Central memory CD8-positive, alpha-beta T cell (primary cell): ENCODE results near the gene KIF2B.

Source experiments
- ATAC-seq: fragments of 150-1000 bp; cut with Tn5 transposase; replicated peaks from 2 replicates; pipeline ENCODE4 v1.10.0; 2022; ENCODE audit warnings: mild to moderate bottlenecking, moderate FRiP score, moderate number of reproducible peaks; ENCODE audit not compliant: poor library complexity, severe bottlenecking; ENCODE audit errors: extremely low read depth
- DNase-seq, 2 donors: peaks; one replicate each; pipeline ENCODE4 v3.0.0; 2021; ENCODE audit warnings: low spot score in 2 of 2
- H3K27ac Mint-ChIP-seq: one replicate; pipeline ENCODE4 v1.8.0; 2022; ENCODE audit warnings: low read depth, mild to moderate bottlenecking, moderate library complexity, mixed read lengths
- H3K27me3 Mint-ChIP-seq: one replicate; pipeline ENCODE4 v1.8.0; 2022; ENCODE audit warnings: mixed read lengths
- H3K36me3 Mint-ChIP-seq: one replicate; pipeline ENCODE4 v1.8.0; 2022; ENCODE audit warnings: mild to moderate bottlenecking, moderate library complexity, mixed read lengths; ENCODE audit not compliant: insufficient read depth
- H3K4me1 Mint-ChIP-seq: one replicate; pipeline ENCODE4 v1.8.0; 2022; ENCODE audit warnings: mixed read lengths
- H3K4me3 Mint-ChIP-seq: one replicate; pipeline ENCODE4 v1.8.0; 2022; ENCODE audit warnings: mild to moderate bottlenecking, moderate library complexity, mixed read lengths
- H3K9me3 Mint-ChIP-seq: one replicate; pipeline ENCODE4 v1.8.0; 2022; ENCODE audit warnings: mixed read lengths

Gene KIF2B

GRCh38 chr17:53822764-53823163 is at the start of gene KIF2B:
KIF2B (plus strand) TSS chr17:53822927; CDS start chr17:53823034, 107 bp downstream.
- Mint-ChIP-seq H3K36me3 (no peaks in the 10 kb centered on the region), H3K4me1 (no peaks in the 10 kb centered on the region), H3K27ac (no peak within 1 kb of the TSS), H3K27me3 (no peaks in the 10 kb centered on the region), H3K4me3 (no peak within 1 kb of the TSS), H3K9me3 (peaks cover 10% of the 10 kb centered on the region)
- no peak for DNase-seq
- no peak for ATAC-seq

- ATAC-seq (no peak), DNase-seq (no peak)
- Mint-ChIP-seq H3K36me3 (peaks cover 2% of the 10 kb centered on the region), H3K27ac (no peak overlapping the region), H3K9me3 (no peaks in the 10 kb centered on the region), H3K4me1 (no peaks in the 10 kb centered on the region), H3K27me3 (no peaks in the 10 kb centered on the region), H3K4me3 (no peak overlapping the region)
Observed at GRCh38 chr17:53780320-53780719, 42.4 kb upstream of the KIF2B start.

- ATAC-seq, result no peak
- H3K27me3 Mint-ChIP-seq, result no peaks in the 10 kb centered on the region
- H3K4me1 Mint-ChIP-seq, result no peaks in the 10 kb centered on the region
- H3K36me3 Mint-ChIP-seq, result peaks cover 3% of the 10 kb centered on the region
- no peak overlapping the region for H3K4me3 Mint-ChIP-seq
- H3K27ac Mint-ChIP-seq, result no peak overlapping the region
- no peak for DNase-seq
- peaks cover 6% of the 10 kb centered on the region for H3K9me3 Mint-ChIP-seq
Observed at GRCh38 chr17:53791551-53791950, 31.2 kb upstream of the KIF2B start.

- no peak overlapping the region for H3K27ac Mint-ChIP-seq
- H3K4me3 Mint-ChIP-seq, result no peak overlapping the region
- no peaks in the 10 kb centered on the region for H3K27me3 Mint-ChIP-seq
- peaks cover 3% of the 10 kb centered on the region for H3K36me3 Mint-ChIP-seq
- no peak for DNase-seq
- no peaks in the 10 kb centered on the region for H3K4me1 Mint-ChIP-seq
- ATAC-seq, result no peak
- peaks cover 6% of the 10 kb centered on the region for H3K9me3 Mint-ChIP-seq
Observed at GRCh38 chr17:53792451-53792850, 30.3 kb upstream of the KIF2B start.

- no peaks in the 10 kb centered on the region for H3K4me1 Mint-ChIP-seq
- H3K27ac Mint-ChIP-seq, result no peak overlapping the region
- peaks cover 6% of the 10 kb centered on the region for H3K9me3 Mint-ChIP-seq
- peaks cover 3% of the 10 kb centered on the region for H3K36me3 Mint-ChIP-seq
- no peaks in the 10 kb centered on the region for H3K27me3 Mint-ChIP-seq
- H3K4me3 Mint-ChIP-seq, result no peak overlapping the region
- no peak for DNase-seq
- no peak for ATAC-seq
Observed at GRCh38 chr17:53792997-53793396, 29.7 kb upstream of the KIF2B start.

GRCh38 chr17:53794875-53795274 is 27.9 kb upstream of the KIF2B start:
- Mint-ChIP-seq H3K27ac (no peak overlapping the region), H3K9me3 (peaks cover 6% of the 10 kb centered on the region), H3K36me3 (peaks cover under 1% of the 10 kb centered on the region), H3K4me3 (no peak overlapping the region), H3K27me3 (no peaks in the 10 kb centered on the region), H3K4me1 (no peaks in the 10 kb centered on the region)
- no peak for ATAC-seq
- DNase-seq, result no peak

GRCh38 chr17:53796642-53797041 is 26.1 kb upstream of the KIF2B start:
- no peak overlapping the region for H3K27ac Mint-ChIP-seq
- H3K4me3 Mint-ChIP-seq, result no peak overlapping the region
- H3K9me3 Mint-ChIP-seq, result peaks cover 10% of the 10 kb centered on the region
- no peaks in the 10 kb centered on the region for H3K4me1 Mint-ChIP-seq
- no peaks in the 10 kb centered on the region for H3K36me3 Mint-ChIP-seq
- ATAC-seq (no peak), DNase-seq (no peak)
- H3K27me3 Mint-ChIP-seq, result no peaks in the 10 kb centered on the region

GRCh38 chr17:53797501-53797900 is 25.2 kb upstream of the KIF2B start:
- ATAC-seq, result no peak
- Mint-ChIP-seq H3K9me3 (peaks cover 10% of the 10 kb centered on the region), H3K27me3 (no peaks in the 10 kb centered on the region), H3K27ac (no peak overlapping the region), H3K36me3 (no peaks in the 10 kb centered on the region), H3K4me3 (no peak overlapping the region), H3K4me1 (no peaks in the 10 kb centered on the region)
- no peak for DNase-seq

- H3K4me1 Mint-ChIP-seq, result no peaks in the 10 kb centered on the region
- H3K4me3 Mint-ChIP-seq, result no peak overlapping the region
- no peak for ATAC-seq
- H3K9me3 Mint-ChIP-seq, result peaks cover 4% of the 10 kb centered on the region
- no peaks in the 10 kb centered on the region for H3K27me3 Mint-ChIP-seq
- no peak for DNase-seq
- H3K27ac Mint-ChIP-seq, result no peak overlapping the region
- H3K36me3 Mint-ChIP-seq, result no peaks in the 10 kb centered on the region
Observed at GRCh38 chr17:53804437-53804836, 18.3 kb upstream of the KIF2B start.

GRCh38 chr17:53806473-53806872 is 16.3 kb upstream of the KIF2B start:
- H3K4me3 Mint-ChIP-seq, result no peak overlapping the region
- H3K4me1 Mint-ChIP-seq, result no peaks in the 10 kb centered on the region
- ATAC-seq (no peak), DNase-seq (no peak)
- no peaks in the 10 kb centered on the region for H3K9me3 Mint-ChIP-seq
- H3K27me3 Mint-ChIP-seq, result no peaks in the 10 kb centered on the region
- H3K27ac Mint-ChIP-seq, result no peak overlapping the region
- H3K36me3 Mint-ChIP-seq, result no peaks in the 10 kb centered on the region

GRCh38 chr17:53807286-53807685 is 15.4 kb upstream of the KIF2B start:
- ATAC-seq, result no peak
- no peak overlapping the region for H3K4me3 Mint-ChIP-seq
- H3K4me1 Mint-ChIP-seq, result no peaks in the 10 kb centered on the region
- no peaks in the 10 kb centered on the region for H3K27me3 Mint-ChIP-seq
- H3K27ac Mint-ChIP-seq, result no peak overlapping the region
- no peak for DNase-seq
- no peaks in the 10 kb centered on the region for H3K36me3 Mint-ChIP-seq
- H3K9me3 Mint-ChIP-seq, result no peaks in the 10 kb centered on the region

- no peak overlapping the region for H3K27ac Mint-ChIP-seq
- no peak for ATAC-seq
- no peaks in the 10 kb centered on the region for H3K4me1 Mint-ChIP-seq
- H3K4me3 Mint-ChIP-seq, result no peak overlapping the region
- no peaks in the 10 kb centered on the region for H3K9me3 Mint-ChIP-seq
- H3K27me3 Mint-ChIP-seq, result no peaks in the 10 kb centered on the region
- DNase-seq, result no peak
- no peaks in the 10 kb centered on the region for H3K36me3 Mint-ChIP-seq
Observed at GRCh38 chr17:53818271-53818670, 4.5 kb upstream of the KIF2B start.

GRCh38 chr17:53818929-53819328 is 3.8 kb upstream of the KIF2B start:
- Mint-ChIP-seq H3K9me3 (no peaks in the 10 kb centered on the region), H3K4me3 (no peak overlapping the region), H3K27me3 (no peaks in the 10 kb centered on the region), H3K36me3 (no peaks in the 10 kb centered on the region), H3K27ac (no peak overlapping the region), H3K4me1 (no peaks in the 10 kb centered on the region)
- ATAC-seq (no peak), DNase-seq (no peak)

GRCh38 chr17:53819956-53820355 is 2.8 kb upstream of the KIF2B start:
- Mint-ChIP-seq H3K4me1 (no peaks in the 10 kb centered on the region), H3K27me3 (no peaks in the 10 kb centered on the region), H3K4me3 (no peak overlapping the region), H3K27ac (no peak overlapping the region), H3K9me3 (peaks cover 7% of the 10 kb centered on the region), H3K36me3 (no peaks in the 10 kb centered on the region)
- ATAC-seq (no peak), DNase-seq (no peak)
